ENCODE measurements around the gene ZSWIM5.

ZSWIM5 gene

DNA sequence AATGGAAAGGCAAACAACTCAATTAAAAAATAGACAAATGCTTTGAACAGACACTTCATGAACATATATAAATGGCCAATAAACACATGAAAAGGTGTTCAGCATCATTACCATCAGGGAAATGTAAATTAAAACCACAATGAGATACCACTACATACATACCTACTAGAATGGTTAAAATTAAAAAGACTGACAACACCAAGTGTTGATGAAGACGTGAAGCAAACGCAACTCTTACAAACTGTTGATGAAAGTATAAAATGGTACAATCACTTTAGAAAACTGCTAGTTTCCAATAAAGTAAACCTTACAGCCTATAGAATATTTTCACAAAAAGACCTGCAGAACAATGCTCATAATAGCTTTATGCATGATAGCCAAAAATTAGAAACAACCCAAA lies 230.2 kb downstream of the ZSWIM5 start:
- DNase-seq (ENCODE audit: low read depth in 1 of 2, low spot score in 1 of 2) = no peak
- no peak for TF ChIP-seq CTCF (IDR thresholded peaks at IDR 0.05; ENCODE audit: insufficient read depth, low read length)
- no peak for TF ChIP-seq GABPA (IDR thresholded peaks at IDR 0.05; ENCODE audit: low read depth)
- no peak for TF ChIP-seq SPI1 (IDR thresholded peaks at IDR 0.05; ENCODE audit: borderline replicate concordance, low read depth)
- no peak for TF ChIP-seq REST (IDR thresholded peaks at IDR 0.05; ENCODE audit: insufficient replicate concordance, low read depth)
- TF ChIP-seq POLR2AphosphoS5 (IDR thresholded peaks at IDR 0.05; ENCODE audit: low read depth) = no peak
- H3K4me3 ChIP-seq (replicated peaks; ENCODE audit: insufficient read depth, low read length) = no peak overlapping the region
- no peaks in the 10 kb centered on the region for H3K27me3 ChIP-seq (ENCODE audit: insufficient read depth, poor library complexity, severe bottlenecking)
- no peak overlapping the region for H3K27ac ChIP-seq (replicated peaks)

DNA sequence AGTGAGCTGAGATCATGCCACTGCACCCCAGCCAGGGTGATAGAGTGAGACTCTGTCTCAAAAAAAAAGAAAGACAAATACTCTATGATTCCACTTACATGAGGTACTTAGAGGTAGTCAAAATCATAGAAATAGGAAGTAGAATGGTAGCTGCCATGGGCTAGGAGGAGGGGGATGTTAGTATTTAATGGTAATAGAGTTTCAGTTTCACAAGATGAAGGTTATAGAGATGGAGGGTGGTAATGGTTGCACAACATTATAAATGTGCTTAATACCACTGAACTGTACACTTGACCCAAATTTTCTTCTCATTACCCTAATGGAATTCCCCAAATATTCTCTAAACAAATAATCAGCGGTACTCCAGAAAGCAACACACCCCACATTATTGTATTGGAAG lies 232.8 kb downstream of the ZSWIM5 start:
- H3K4me3 ChIP-seq (replicated peaks; ENCODE audit: insufficient read depth, low read length) = no peak overlapping the region
- H3K27ac ChIP-seq (replicated peaks) = no peak overlapping the region
- DNase-seq (ENCODE audit: low read depth in 1 of 2, low spot score in 1 of 2) = no peak
- no peaks in the 10 kb centered on the region for H3K27me3 ChIP-seq (ENCODE audit: insufficient read depth, poor library complexity, severe bottlenecking)
- no peak for TF ChIP-seq POLR2AphosphoS5 (IDR thresholded peaks at IDR 0.05; ENCODE audit: low read depth)
- TF ChIP-seq REST (IDR thresholded peaks at IDR 0.05; ENCODE audit: insufficient replicate concordance, low read depth) = no peak
- no peak for TF ChIP-seq GABPA (IDR thresholded peaks at IDR 0.05; ENCODE audit: low read depth)
- no peak for TF ChIP-seq CTCF (IDR thresholded peaks at IDR 0.05; ENCODE audit: insufficient read depth, low read length)
- TF ChIP-seq SPI1 (IDR thresholded peaks at IDR 0.05; ENCODE audit: borderline replicate concordance, low read depth) = no peak

DNA sequence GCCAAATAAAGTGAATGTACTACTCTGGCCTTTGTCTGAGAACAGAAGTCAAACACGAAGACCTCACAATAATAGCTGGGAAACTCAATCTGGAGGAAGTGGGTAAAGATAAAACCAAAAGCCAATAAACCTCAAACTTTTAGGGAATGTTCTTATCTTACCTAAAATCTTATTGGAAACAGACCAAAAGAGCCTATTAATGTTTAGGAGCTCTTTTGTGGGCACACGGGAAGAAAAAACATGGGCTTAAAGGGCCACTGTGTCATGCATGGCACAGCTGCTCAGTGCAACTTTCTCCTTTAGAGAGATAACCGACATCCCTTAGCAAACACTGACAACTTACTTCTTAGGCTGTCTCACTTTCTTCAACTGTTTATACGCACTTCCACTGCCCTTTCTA lies 236.1 kb downstream of the ZSWIM5 start:
- no peak for TF ChIP-seq POLR2AphosphoS5 (IDR thresholded peaks at IDR 0.05; ENCODE audit: low read depth)
- no peak for TF ChIP-seq CTCF (IDR thresholded peaks at IDR 0.05; ENCODE audit: insufficient read depth, low read length)
- TF ChIP-seq GABPA (IDR thresholded peaks at IDR 0.05; ENCODE audit: low read depth) = no peak
- no peak for TF ChIP-seq REST (IDR thresholded peaks at IDR 0.05; ENCODE audit: insufficient replicate concordance, low read depth)
- TF ChIP-seq SPI1 (IDR thresholded peaks at IDR 0.05; ENCODE audit: borderline replicate concordance, low read depth) = no peak
- no peak for DNase-seq (ENCODE audit: low read depth in 1 of 2, low spot score in 1 of 2)
- H3K4me3 ChIP-seq (replicated peaks; ENCODE audit: insufficient read depth, low read length) = no peak overlapping the region
- no peak overlapping the region for H3K27ac ChIP-seq (replicated peaks)
- H3K27me3 ChIP-seq (ENCODE audit: insufficient read depth, poor library complexity, severe bottlenecking) = no peaks in the 10 kb centered on the region
